ENCODE results near the gene HS1BP3.

HS1BP3 gene

DNA sequence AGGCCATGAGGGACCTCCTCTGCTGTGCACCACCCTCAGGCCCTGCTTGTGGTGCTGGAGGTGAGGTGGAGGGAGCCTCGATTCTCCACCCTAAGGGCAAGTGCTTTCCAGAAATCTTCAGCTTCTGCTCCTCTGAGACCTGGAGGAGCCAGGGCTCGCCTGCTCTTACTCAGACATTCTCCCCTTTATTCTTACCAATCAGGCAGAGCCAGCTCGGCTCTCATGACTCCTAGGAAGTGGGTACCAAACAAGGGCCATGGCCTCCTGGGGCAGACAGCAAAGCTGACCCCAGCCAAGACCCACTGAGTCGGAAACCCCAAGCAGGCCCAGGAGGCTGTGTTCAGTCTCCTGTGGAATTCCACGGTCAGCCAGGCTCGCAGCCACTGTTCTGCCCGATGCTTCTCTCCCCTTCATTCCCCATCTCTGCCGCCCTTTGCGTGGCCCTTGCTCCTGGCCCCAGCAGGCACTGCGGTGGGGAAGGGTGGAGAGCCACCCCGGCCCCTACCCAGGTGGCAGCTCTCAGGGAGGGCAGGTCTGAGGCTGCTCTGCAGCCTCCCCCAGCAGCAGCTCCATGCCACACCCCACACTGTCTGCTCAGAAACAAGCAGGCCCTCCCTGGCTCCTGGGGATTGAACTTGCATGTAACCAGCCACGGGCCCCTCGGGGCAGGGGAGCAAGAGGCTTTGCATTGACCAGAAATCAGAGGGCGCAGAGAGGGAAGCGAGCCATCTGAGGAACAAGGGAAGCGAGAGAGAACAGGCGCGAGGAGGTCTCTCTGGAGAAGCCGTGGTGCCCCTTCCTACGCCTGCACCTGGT, 24.0 kb downstream of the HS1BP3 start:
- DNase-seq = no peak

DNA sequence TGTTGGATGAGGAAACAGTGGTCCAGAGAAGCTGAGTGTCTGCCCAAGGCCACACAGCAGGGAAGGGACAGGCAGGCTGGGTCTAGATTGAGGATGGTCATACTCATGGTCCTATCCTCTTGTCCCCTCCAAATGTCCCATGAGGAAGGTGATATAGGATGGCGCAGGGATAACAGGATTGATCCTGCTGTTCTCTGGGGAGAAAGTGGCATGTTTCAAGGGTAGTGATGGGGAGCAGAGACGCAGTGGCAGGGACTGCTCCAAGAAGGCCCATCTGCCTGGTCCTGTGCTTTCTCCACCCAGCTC, 24.6 kb downstream of the HS1BP3 start:
- no peak for DNase-seq

DNA sequence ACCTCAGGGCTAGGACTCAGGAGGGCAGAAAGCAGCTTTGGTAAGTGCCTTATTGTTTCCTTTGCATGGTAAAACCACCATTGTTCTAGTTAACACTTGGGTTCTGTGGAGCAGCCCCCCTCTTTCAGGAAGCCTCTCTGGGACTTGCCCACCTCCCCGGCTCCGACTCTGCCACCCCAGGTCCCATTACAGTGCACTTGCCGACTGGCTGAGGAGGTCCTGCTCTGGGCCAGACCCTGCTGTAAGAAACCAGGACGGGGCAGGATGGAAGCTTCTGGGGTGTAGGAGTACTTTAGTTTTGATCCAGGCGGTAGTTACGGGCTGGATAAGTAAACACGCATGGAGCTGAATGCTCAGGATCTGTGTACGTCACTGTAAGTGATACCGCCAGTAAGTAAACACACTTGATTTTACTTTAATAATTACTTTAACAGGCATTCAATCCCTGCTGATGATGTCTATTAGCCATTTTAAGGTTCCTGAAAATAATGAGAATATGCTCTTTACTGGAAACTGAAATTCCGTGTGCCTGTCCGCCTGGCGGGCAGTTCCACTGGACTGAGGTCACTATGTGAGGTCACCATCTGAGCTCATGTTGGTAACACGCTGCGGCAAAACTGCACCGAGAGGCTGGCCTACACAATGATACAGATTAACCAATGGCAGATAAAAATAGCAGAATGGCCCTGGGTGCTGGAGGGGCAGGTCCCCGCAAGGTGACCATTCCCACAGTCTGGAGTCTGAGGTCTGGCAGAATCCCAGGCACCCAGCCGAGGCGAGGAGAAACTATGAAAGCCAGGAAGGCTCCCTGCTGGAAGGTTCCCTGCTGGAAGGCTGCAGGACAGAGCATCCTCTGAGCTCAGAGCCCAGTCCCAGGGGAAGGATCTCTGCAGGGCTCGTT, 25.2 kb downstream of the HS1BP3 start:
- no peak for DNase-seq

DNA sequence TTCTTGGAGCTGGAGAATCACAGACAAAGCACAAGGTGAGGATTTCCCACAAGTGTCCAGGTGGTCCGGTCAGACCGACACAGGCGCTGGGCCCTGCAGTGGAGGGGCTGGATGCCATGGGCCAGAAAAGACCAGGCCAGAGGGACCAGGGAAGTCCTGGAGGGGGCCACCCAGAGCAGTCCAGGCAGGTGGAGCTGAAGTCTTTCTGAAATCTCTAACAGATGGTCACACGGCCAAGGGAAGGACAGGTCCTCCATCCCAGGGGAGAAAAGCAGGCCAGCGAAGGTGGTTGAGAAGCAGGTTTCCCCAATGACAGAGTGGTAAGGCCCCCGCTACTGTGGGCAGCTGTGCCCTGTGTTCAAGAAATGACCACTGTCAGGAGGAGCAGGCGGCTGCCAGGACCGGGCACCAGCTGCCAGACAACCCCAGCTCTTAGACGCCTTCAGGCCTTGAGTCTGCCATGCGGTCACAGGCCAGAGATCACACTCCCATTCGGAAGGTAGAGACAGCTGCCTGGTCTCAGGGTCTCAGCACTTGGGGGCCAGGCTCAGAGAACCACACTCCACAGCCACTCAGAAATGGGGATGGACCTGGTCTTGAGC, 25.9 kb downstream of the HS1BP3 start:
- no peak for DNase-seq

DNA sequence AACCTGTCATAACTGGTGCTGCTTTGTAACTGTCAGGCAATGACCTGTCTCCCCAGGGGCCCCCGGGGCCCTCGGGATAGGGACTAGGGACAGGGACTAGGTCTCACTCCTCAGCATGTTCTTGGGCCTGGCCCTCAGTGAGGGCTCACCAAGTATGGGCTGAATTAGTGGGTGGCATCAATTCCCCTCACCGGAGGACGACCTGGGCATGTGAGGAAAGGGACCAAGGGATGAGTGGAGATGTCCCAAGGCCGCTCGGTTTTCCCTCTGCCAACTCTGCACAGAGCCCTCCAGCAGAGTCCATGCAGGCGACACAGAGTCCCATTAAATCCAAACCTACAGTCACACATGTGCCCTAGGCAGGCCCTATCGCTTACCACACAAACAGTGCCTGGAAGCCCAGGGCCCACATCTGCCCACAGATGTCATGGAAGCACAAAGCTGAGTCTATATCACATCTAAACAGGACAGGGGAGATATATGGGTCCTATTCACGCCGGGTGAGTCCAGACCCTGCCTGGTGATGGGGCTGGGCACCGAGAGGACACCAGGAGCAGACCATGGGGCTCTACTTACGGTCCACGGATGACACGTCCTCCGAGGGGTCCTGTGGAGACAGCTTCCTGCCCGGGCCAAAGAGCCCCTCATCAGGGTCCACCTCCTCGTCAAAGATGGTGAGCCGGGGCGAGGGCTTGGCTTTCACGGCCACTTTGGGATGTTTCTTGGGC, 26.6 kb downstream of the HS1BP3 start:
- DNase-seq = no peak

DNA sequence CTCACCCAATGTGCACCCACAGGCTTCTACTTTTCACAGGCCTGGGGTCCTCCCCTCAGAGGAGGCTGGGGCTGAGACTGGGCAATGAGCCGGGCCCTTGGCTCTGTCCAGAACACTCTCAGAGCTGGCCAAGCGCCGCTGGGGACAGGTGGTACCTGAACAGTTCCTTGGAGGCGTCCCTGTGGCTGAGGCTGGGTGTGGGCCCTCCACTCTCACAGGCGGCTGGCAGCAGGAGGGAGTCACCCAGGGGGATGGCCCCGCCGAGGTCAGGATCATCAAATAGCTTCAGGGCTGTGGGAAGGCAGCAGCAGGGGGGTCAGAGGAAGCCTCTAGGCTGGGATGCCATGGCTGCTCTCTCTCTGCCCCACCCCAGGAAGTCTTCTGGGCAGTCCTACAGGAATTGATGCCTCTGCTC, 27.1 kb downstream of the HS1BP3 start:
- no peak for DNase-seq

DNA sequence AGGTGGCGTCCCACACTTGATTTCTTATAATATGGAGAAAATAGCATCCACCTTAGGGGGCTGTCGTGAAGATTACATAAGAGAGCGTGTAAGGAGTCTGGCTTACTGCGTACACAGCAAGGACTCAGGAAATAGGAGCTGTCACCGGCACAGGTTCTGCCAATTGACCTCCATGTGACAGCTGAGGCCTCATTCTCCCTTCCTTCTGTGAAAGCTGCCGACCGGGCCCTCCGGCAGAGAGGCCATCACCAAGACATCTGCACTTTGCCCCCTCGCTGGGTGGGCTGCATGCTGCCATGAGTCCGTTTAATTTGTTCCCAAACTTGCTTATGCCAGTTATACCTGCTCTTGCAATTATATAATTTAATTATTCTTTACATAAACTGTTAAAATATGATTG, 27.7 kb downstream of the HS1BP3 start:
- no peak for DNase-seq

DNA sequence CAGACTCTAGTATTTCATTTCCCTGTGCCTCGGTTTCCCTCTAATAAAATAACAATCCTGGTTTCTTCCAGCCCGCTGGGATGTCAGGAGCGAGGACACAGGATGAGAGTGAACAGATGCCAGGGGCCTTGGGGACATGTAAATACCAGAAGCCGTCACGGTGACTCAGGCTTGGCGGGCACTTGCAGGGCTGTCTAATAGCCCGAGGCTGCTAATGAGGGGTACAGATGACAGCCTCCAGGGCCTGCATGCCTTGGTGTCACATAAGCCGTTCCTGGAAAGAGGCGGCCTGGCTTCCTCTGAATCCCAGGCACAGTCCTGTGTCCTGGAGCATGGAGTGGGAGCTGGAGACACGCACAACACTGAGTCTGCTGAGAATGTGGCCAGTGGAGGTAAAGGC, 28.2 kb downstream of the HS1BP3 start:
- DNase-seq = no peak

DNA sequence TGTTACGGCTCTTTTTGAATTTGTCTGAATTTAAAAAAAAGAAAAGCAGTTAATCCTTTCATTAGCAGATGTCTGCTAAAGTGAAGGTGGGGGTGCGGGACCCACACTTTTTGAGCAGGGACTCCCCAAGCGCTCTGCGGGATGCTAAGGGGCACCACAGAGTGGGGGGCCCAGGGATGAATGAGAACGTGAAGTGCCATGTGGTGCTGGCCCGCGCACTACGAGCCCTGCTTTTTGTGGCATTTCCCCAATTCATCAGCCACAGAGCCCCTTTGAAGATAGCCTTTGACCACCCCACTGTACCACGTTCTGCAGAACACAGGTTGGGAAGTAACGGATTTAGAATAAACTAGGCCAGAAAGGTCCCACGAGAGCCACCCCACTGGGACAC, 28.6 kb downstream of the HS1BP3 start:
- no peak for DNase-seq

DNA sequence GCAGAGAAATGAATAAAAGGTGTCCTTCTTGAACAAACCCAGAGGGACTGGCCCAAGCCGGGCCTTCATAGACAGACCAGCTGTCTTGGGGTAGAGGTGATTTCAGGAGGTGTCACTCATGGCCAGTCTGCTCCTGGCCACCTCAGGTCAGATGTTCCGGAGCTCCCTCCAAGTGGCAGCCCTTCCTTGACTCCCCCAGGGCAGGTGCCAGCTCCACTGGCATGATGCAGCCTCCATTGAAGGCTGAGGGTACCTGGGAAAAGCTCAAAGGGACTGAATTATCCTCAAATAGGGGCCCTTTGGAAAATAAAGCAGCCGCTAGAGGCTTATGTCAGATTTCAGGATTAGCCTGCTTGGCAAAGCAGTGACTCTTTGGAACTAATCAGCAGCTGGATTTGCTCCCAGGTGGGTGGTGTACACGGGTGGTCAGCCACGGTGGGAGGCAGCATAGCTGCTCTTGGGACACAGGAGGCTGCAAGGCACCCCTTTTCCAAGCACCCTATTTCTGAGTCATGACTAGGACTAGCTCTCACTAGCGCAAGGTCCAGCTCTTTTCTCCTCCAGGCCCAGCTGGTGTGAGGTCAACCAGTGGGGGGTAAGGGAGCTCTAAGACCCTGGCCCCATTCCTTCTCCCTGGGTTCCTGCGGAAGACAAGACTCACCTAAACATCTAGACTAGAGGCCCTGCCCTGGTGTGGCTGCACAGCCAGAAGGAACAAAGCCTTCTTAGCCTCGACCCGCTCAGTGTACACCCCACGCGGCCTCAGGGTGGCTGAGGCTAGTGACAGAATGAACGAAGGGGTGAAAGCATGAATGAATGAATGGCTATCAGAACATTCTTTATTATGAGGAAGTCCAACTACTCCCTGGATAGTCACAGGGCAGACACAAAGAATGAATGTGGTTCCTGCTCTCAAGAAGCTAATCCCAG, 29.3 kb downstream of the HS1BP3 start:
- DNase-seq = no peak

DNA sequence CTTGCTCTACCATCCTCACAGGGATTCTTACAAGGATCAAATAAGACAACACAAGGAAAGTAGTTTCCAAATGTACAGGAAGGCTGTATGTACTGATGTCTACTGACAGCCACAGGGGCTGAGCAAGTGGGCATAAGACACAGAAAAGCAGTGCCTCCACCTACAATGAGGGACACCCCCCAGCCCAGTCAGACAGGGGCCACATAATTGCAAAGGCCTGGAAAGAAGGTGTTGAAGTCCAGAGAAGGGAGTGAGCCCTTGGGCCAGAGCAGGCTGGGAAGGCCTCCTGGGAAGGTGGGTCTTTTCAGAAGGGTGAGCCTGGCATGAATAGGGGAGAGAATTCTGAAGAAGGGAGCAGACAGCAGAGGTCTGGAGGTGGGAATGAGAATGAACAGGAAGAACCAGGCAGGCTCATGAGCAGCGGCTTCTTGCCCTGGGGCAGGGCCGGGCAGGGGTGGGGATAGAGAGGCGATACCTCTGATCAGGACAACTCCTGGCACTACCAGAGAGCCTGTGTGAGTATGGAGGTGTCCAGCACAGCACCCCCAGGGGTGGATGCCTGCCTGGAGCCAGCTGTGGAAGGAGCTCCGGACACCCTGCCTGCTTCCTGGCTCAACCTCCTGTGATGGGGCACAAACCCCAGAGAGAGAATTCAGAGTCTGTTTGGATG, 30.1 kb downstream of the HS1BP3 start:
- no peak for DNase-seq

DNA sequence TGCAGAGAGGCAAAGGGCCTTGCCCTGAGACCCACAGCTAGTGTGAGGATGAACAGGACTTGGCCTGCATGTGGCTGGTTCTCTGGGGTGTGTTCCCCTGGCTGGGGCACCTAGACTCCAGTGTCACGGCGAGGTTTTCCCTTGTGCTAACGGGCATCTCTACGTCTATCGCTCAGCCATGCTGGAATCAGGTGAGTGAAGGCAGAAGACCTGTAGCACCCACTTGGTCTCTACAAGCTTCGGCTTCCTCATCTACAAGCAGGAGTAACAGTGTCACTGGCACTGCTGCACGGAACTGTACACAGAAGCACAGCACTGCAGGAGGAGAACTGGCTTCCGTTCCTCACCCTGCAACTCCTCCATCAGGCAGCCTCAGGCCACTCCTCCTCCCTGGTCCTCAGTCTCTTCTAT, 30.6 kb downstream of the HS1BP3 start:
- DNase-seq = no peak

DNA sequence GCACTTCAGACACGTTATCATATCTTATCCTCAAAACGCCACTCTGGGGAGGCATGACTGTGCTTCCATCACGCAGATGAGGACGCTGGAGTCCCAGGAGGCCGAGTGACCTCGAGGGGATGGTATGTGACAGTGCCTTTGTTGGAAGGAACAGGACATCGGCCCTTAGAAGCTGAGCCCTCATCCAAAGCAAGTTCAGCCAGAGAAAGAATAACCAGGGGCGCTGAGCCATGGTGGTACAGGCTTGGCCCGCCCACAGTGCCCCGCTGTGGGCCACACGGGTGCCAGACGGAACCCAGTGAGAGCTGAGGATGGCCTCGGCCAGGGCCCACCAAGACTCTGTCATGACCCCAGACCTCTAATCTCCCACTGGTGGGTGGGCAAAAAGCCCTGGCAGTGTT, 31.3 kb downstream of the HS1BP3 start:
- no peak for DNase-seq

DNA sequence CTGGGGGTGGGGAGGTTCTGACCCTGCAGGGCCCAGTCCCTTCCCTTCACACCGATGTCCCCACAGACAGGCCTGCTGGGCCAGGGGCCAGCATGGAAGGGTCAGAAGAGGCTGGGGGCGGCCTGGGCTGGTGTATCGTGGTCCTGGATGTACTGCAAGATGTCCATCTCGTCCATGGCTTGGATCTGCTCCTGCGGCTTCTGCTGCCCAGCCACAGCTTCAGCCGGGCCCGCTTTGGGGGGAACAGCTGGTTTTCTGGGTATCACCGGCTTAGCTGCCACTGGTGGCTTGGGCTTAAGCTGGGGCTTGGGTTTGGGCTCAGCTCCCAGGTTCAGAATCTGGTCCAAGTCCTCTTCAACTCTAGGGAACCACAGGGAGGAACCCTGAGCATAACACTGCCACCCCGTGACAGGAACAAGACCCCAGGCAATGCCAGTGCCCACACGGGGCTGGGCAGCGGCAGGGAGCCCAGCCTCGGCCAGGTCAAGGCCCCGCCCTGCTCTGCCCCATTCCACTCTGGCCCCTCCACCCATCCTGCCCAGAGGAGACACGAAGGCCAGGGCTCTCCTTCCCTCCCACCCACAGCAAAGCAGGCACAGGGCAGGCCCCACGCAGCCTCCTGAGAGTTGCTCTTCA, 31.9 kb downstream of the HS1BP3 start:
- no peak for DNase-seq

DNA sequence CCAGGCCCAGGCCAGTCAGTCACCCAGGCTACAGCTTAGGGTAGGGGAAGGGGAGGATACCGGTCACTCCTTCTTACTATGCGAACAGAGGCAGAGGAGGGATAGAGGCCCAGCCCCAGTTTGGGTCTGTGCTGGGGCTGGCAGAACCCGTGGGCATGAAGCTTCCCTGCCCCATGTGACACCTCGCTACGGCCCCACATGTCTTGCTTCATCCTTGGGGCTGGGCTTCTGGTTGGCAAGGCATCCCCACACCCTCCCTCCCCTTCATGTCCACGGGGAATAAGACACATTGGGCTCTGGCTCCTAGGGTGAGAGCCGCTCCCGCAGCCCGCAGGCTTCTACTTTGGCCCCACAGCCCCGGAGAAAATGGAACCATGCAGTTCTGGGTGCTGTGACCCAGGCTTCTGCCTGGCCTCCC, 32.4 kb downstream of the HS1BP3 start:
- DNase-seq = no peak

DNA sequence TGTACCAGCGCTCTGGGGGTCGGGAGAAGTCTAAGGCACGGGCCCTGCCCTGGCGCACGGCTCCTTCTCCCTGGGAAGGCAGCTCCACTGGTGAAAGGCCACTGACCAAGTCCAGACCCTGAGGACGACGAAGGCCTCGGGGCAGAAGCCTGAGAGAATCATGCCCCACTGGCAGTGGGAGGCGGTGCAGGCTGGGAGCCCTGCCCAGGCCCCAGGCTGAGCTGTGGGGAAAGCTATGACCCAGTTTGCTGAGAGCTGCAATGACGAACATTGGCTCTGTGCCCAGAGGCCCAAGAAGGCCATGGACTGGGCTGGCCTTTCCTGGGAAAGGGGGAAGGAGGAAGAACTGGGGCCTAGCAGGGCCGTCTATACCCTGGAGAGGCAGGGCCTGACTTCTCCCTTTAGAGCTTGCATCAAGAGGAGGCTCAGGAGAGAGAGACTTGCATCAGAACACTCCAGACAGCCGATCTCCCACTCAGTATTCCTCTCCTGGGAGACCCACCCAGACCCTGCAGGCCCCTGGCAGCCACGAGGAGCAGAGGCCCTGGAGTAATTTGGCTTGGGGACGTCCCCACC, 32.9 kb downstream of the HS1BP3 start:
- no peak for DNase-seq

DNA sequence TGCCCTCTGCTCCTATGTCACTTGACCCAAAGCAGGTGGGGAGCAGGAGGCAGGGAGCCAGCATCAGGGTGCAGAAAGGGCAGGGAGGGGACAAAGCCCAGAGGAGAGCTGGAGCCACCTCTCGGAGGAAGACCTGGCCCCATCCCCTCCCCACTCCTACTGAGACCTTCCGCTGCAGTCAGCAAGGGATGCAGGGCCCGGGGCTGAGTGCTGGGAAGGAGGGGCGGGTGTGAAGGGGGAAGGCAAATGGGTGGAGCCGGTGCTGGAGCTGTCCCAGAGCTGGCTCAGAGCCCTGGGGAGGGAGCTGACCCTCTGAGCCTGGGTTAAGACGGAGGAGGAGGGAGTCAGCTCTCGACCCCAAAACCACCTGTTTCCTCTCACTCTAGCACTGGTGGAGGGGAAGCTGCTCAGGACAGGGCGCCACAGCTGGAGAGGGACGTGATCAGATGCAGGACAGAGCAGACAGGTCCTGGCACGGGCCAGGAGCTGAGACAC, 33.8 kb downstream of the HS1BP3 start:
- no peak for DNase-seq

DNA sequence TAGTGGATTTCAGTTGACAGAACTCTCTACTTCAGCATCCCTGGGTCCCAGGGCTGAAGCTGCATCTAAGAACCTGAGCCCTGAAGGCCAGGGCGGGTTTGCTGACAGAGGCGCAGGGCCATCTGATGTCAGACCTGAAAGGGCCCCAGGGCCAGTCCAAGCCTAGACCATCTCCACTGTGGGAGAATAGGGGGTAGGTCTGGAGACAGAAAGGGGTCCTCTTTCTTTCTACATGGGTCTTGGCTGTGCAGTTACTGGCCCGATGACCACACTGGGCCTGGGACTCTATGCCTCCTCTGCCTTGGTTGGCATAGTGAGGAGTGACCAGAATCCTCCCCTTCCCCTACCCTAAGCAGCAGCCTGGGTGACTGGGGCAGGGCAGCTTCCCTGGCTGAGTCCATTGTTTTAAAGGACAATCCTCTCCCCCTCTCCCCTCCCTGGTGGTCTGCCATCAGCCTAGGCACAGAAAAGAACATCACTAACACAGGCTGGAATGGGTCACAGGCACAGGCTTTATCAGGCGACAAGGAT, 34.5 kb downstream of the HS1BP3 start:
- DNase-seq = no peak

DNA sequence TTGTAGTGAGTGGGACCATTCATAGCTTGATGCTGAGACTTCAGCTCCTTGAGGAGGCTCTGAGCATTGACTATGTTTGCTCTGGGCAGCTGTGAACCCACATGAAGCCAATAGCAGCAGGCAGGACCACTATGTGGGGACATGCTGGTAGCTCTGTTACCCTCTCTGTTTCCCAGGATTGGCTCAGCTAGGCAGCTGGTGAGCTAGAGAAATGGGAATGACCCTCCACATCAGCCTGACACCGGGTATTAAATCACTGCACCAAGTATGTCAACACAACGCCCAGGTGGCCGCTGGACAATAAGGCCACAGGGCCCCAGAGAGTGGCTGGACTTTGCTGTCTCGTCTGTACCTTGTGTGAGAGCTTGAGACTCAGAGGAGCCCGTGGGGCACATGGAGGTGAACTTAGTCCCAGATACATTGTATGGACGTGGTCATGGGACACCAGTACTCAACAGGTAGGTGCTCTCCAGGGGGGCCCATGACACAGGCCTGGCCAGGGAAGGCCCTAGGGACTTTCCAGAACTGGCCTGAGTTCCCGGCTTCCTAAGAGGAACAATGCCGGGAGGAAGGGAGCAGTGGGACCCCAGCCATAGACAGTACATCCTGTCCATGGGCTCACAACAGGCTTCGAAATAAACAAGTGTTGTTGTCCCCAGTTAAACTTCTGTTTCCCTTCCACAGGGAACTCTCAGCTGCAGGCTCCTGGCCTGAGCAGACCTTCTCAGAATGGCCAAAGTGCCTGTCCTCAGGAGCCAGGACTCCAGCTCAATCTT, 35.2 kb downstream of the HS1BP3 start:
- no peak for DNase-seq

Measured in CD4-positive, alpha-beta T cell treated with Interleukin-10 for 1 hour (primary cell).